Esophagus muscularis mucosa (tissue), 4 donors: ENCODE measurements around the gene PCSK9. TPM values are rescaled to one million over a fixed set of nuclear protein-coding genes. Genes with fewer than 3 reads are reported as not detected.

Source experiments
- DNase-seq: peaks from one replicate; pipeline ENCODE4 v3.0.0-alpha.2; 2017; ENCODE audit errors: extremely low spot score
- H3K27ac ChIP-seq, 4 donors: fragments of 200-600 bp; sonication (generic); replicated peaks in 1 of 4; 1 replicate in 3 of 4; 2 replicates in 1 of 4; pipeline ENCODE4 v1.5.1; 2016 to 2019; ENCODE audit warnings: mild to moderate bottlenecking in 1 of 4
- H3K27me3 ChIP-seq, 4 donors: fragments of 200-600 bp; sonication (generic); one replicate each; pipeline versions ENCODE4 v1.5.1 to v1.6.0; 2016 to 2019
- H3K36me3 ChIP-seq, 4 donors: fragments of 200-600 bp; sonication (generic); one replicate each; pipeline ENCODE4 v1.5.1; 2016 to 2019
- H3K4me1 ChIP-seq, 4 donors: fragments of 200-600 bp; sonication (generic); one replicate each; pipeline ENCODE4 v1.5.1; 2016 to 2019
- H3K4me3 ChIP-seq, 4 donors: fragments of 200-600 bp; sonication (generic); 1 replicate in 2 of 4; 2 replicates in 2 of 4; pipeline ENCODE4 v1.5.1; 2016 to 2019; ENCODE audit warnings: mild to moderate bottlenecking in 4 of 4, moderate library complexity in 1 of 4
- H3K9me3 ChIP-seq, 4 donors: fragments of 200-600 bp; sonication (generic); 1 replicate in 3 of 4; 2 replicates in 1 of 4; pipeline ENCODE4 v1.5.1; 2016 to 2019
- EP300 ChIP-seq: sonication (generic); formaldehyde crosslinking; IDR thresholded peaks from one replicate; pipeline ENCODE4 v1.6.1; 2017; ENCODE audit warnings: antibody characterized with exemption
- POLR2A ChIP-seq: fragments of 450-650 bp; IDR thresholded peaks from one replicate; pipeline ENCODE4 v1.6.1; 2017; ENCODE audit warnings: antibody characterized with exemption, moderate library complexity, mild to moderate bottlenecking, low read depth
- POLR2AphosphoS5 ChIP-seq, 2 donors: sonication (generic); formaldehyde crosslinking; IDR thresholded peaks; one replicate each; pipeline ENCODE4 v1.6.1; 2017; ENCODE audit warnings: antibody characterized with exemption in 2 of 2
- WGBS: methylation state at CpG from one replicate; pipeline ENCODE4 v1.1.5; 2018; 5-methylcytosine and 5-hydroxymethylcytosine counted together
- intact Hi-C: fragments of 100-400 bp; cut with DNase I; formaldehyde crosslinking; loops from one replicate; pipeline ENCODE4 v1.15.1; 2023
- total RNA-seq, 4 donors: library from RNA; depleted of rRNA; stranded (reverse); fragments of >200 nt; gene quantifications; one replicate each; pipeline versions ENCODE4 v1.1.0 to v1.2.1, GENCODE V29; 2016
- TF ChIP-seq, protein P1 (sequence below), 3 experiments: fragments of 200-600 bp in 2 of 3; fragments of 450-650 bp in 1 of 3; sonication (generic) in 2 of 3; IDR thresholded peaks; one replicate each; pipeline ENCODE4 v1.5.1; 2017 to 2019; ENCODE audit warnings: antibody characterized with exemption in 3 of 3, mild to moderate bottlenecking in 2 of 3, moderate library complexity in 1 of 3

The PCSK9 gene
- total RNA-seq, 4 donors from 2014 or later: 0.17 to 0.29 TPM; not detected in 2

DNA sequence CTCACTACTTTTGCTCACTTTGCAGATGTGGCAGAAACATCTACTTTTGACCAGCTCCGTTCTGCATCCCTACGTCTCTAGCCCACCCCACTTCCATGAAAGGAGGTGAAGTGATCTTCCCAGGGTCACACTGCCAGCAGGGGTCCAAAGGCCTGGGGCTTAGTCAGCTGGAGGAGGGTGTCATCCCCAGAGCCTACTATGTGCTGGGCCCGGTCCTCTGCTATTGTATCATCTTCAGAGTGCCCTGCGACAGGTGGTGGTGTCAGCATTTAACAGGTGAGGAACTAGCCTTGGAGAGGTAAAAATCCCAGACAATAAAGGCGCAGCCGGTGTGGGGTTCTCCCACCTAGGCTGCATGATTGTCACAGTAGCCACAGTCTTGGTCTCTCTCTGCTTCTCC is 46.2 kb upstream of the PCSK9 start:
- H3K9me3 ChIP-seq: no peaks in the 10 kb centered on the region
- no peak for TF ChIP-seq EP300
- no peak overlapping the region for H3K4me3 ChIP-seq
- no peaks in the 10 kb centered on the region for H3K36me3 ChIP-seq
- intact Hi-C loops: no loop called here
- 91% methylated on average over 5 of the region's 6 CpGs for WGBS
- peaks cover 9 to 24% (median 21%) of the 10 kb centered on the region in 4 donors for H3K4me1 ChIP-seq
- no peak for DNase-seq
- peaks cover 0 to 37% (median 16%) of the 10 kb centered on the region in 4 donors for H3K27me3 ChIP-seq
- H3K27ac ChIP-seq: no peak overlapping the region

DNA sequence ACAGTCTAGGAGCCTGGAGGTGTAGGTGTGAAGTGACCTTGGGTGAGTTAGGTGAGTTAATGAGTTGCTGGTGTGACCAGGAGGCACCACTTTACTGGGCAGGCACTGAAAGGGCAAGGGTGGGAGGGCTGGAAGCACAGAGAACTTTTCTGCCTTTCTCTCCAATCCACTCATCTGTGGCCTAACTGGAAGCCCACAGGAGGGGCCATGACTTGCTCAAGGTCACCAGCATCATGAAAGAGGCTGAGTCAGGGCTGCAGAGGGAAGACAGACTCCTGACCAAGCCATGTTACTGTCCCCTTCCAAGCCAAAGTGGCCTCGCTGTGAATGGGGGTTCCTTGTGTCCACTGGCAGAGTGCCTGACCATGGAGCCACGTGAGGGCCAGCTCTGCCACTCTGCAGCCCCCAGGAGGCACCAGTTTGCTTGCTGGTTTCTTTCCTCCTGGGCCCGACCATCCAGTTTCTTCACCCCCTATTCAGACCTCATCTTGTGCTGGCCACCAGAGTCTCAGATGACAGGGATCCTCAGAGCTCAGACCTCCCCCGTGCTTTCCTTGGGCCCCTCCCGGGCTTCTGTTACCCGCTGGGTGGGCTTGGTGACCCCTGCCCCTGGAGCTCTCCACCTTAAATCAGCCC is 44.9 kb upstream of the PCSK9 start:
- TF ChIP-seq POLR2AphosphoS5 (IDR thresholded peaks at IDR 0.05) (no peak), POLR2A (no peak), EP300 (no peak)
- TF ChIP-seq, protein P1, sequence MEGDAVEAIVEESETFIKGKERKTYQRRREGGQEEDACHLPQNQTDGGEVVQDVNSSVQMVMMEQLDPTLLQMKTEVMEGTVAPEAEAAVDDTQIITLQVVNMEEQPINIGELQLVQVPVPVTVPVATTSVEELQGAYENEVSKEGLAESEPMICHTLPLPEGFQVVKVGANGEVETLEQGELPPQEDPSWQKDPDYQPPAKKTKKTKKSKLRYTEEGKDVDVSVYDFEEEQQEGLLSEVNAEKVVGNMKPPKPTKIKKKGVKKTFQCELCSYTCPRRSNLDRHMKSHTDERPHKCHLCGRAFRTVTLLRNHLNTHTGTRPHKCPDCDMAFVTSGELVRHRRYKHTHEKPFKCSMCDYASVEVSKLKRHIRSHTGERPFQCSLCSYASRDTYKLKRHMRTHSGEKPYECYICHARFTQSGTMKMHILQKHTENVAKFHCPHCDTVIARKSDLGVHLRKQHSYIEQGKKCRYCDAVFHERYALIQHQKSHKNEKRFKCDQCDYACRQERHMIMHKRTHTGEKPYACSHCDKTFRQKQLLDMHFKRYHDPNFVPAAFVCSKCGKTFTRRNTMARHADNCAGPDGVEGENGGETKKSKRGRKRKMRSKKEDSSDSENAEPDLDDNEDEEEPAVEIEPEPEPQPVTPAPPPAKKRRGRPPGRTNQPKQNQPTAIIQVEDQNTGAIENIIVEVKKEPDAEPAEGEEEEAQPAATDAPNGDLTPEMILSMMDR (IDR thresholded peaks at IDR 0.05): no peak
- no peaks in the 10 kb centered on the region for H3K9me3 ChIP-seq
- WGBS: 80% methylated on average over 6 of the region's 6 CpGs
- no peak overlapping the region for H3K27ac ChIP-seq
- intact Hi-C loops: no loop called here
- H3K4me3 ChIP-seq: no peak overlapping the region
- no peak for DNase-seq
- no peaks in the 10 kb centered on the region for H3K36me3 ChIP-seq
- peaks cover 0 to 49% (median 18%) of the 10 kb centered on the region in 4 donors for H3K27me3 ChIP-seq
- peaks cover 9 to 23% (median 21%) of the 10 kb centered on the region in 4 donors for H3K4me1 ChIP-seq

DNA sequence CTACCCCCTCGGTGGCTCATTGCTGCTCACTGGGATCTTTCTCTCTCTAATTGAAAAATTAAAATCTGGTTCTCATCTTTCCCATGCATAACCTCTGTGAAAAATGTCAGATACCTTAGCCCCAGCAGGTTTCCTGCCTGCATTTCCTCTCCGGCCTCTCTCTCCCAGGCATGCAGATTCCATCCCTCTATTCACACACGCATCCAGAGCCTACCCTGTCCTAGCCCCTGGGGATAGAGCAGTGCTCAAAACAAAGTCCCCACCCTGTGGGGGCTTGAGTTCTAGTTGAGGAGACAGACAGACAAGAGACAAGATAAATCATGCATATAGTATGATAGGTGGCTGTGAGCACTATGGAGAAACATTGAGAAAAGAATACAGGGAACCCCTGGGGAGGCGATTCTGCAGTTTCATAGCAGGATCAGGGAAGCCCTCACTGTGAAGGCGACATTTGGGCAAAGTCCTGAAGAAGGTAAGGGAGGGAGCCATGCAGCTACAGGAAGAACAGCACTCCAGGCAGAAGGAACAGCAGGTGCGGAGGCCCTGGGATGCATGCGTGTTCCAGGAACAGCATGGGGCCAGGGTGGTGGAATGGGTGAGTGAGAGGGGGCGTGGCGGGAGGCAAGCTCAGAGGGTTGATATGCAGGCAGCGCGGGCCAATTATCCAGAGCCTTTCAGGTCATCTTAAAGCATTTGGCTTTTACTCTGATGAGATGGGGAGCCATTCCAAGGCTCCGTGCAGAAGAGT is 44.2 kb upstream of the PCSK9 start:
- DNase-seq: no peak
- peaks cover 0 to 55% (median 18%) of the 10 kb centered on the region in 4 donors for H3K27me3 ChIP-seq
- no peak overlapping the region for H3K4me3 ChIP-seq
- intact Hi-C loops: no loop called here
- H3K4me1 ChIP-seq: peaks cover 9 to 16% (median 14%) of the 10 kb centered on the region in 4 donors
- 81% methylated on average over 12 of the region's 12 CpGs for WGBS
- no peak overlapping the region for H3K27ac ChIP-seq
- no peaks in the 10 kb centered on the region for H3K36me3 ChIP-seq
- TF ChIP-seq POLR2A (no peak), EP300 (no peak), POLR2AphosphoS5 (IDR thresholded peaks at IDR 0.05) (no peak)
- TF ChIP-seq, protein P1 (IDR thresholded peaks at IDR 0.05): no peak
- H3K9me3 ChIP-seq: no peaks in the 10 kb centered on the region

DNA sequence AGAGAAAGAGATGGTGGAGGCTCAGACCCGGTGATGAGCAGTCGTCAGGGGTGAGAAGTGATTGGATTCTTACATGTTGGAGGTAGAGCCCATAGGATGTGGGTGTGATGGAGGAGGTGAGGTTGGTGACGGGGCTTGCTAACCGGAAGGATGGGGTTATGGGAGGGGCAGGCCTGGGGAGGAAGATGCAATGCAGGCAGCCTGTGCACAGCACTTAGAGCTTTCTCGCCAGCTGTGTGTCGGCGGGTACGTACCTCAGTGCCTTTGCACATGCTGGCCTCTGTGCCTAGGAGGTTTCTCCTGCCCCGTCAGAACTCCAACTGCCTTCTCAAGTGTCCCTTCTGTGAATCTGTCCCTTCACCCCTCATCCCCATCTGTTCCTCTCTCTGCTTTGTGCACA is 43.5 kb upstream of the PCSK9 start:
- Histone ChIP-seq H3K36me3 (no peaks in the 10 kb centered on the region), H3K4me1 (peaks cover 9 to 11% (median 11%) of the 10 kb centered on the region in 4 donors), H3K9me3 (no peaks in the 10 kb centered on the region), H3K4me3 (no peak overlapping the region), H3K27ac (no peak overlapping the region), H3K27me3 (peaks cover 0 to 61% (median 18%) of the 10 kb centered on the region in 4 donors)
- TF ChIP-seq, protein P1 (IDR thresholded peaks at IDR 0.05): no peak
- TF ChIP-seq POLR2AphosphoS5 (IDR thresholded peaks at IDR 0.05) (no peak), EP300 (no peak), POLR2A (no peak)
- WGBS: 80% methylated on average over 9 of the region's 9 CpGs
- intact Hi-C loops: loop anchor here (2.0 kb wide), 1 partner anchor 45 kb away; no protein-coding TSS in a partner anchor
- DNase-seq: no peak

DNA sequence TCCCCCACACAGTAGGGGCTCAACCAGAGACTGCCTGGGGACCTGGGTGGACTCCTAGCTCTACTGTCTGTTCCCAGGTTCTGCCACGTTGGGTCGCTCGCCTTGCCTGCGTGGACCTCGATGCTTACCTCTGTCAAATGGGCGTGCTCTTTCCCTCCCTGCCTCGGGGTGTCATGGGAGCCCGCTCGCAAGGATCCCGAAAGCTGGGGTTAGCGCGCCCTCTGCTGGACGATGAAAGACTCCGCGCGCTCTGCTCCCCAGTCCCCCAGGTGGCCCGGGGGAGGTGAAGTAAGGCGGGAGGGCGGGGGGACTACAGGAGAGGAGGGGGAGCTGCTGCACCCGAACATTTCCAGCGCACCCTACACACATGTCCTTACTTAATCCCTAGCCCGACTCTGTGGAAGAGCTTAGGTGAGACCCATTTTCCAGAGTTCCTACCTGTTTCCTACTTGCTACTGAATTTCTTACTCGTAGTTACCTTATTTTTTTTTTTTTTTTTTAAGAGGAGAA is 42.9 kb upstream of the PCSK9 start:
- 6% methylated on average over 8 of the region's 23 CpGs for WGBS
- no peak overlapping the region for H3K27ac ChIP-seq
- no peak overlapping the region for H3K4me3 ChIP-seq
- intact Hi-C loops: loop anchor here (2.0 kb wide), 1 partner anchor 46 kb away; no protein-coding TSS in a partner anchor
- no peaks in the 10 kb centered on the region for H3K9me3 ChIP-seq
- TF ChIP-seq POLR2A: no peak
- no peak for TF ChIP-seq EP300
- TF ChIP-seq POLR2AphosphoS5 (IDR thresholded peaks at IDR 0.05): no peak
- TF ChIP-seq, protein P1 (IDR thresholded peaks at IDR 0.05): peak; percentile 70 to 84 (median 82)
- no peaks in the 10 kb centered on the region for H3K36me3 ChIP-seq
- H3K27me3 ChIP-seq: peaks cover 0 to 64% (median 18%) of the 10 kb centered on the region in 4 donors
- H3K4me1 ChIP-seq: peaks cover 9 to 11% (median 11%) of the 10 kb centered on the region in 4 donors
- DNase-seq: no peak
